ENCODE data around the gene CLEC4M.

Gene CLEC4M

GRCh38 chr19:7730286-7731217 is 32.5 kb upstream of the CLEC4M start:
- no peak overlapping the region for H3K4me3 ChIP-seq (ENCODE audit: insufficient read depth, low read length, poor library complexity, severe bottlenecking)
- H3K27ac ChIP-seq (ENCODE audit: low read depth, low read length): no peak overlapping the region
- H4K20me1 ChIP-seq (ENCODE audit: low read depth, low read length): no peaks in the 10 kb centered on the region
- H3K9ac ChIP-seq (ENCODE audit: low read length): no peak overlapping the region
- H3K9me2 ChIP-seq (replicated peaks; ENCODE audit: insufficient read depth, low read length): no peaks in the 10 kb centered on the region
- H3K9me3 ChIP-seq (ENCODE audit: insufficient read depth, low read length): no peaks in the 10 kb centered on the region
- H2AFZ ChIP-seq (ENCODE audit: low read depth, low read length, severe bottlenecking): no peak overlapping the region
- no peak overlapping the region for H3K4me2 ChIP-seq (ENCODE audit: low read depth, low read length, poor library complexity, severe bottlenecking)
- no peaks in the 10 kb centered on the region for H3K27me3 ChIP-seq (ENCODE audit: low read length)
- TF ChIP-seq EZH2phosphoT487 (conservative IDR thresholded peaks at IDR 0.05; ENCODE audit: low read length): no peak
- TF ChIP-seq, protein P1, sequence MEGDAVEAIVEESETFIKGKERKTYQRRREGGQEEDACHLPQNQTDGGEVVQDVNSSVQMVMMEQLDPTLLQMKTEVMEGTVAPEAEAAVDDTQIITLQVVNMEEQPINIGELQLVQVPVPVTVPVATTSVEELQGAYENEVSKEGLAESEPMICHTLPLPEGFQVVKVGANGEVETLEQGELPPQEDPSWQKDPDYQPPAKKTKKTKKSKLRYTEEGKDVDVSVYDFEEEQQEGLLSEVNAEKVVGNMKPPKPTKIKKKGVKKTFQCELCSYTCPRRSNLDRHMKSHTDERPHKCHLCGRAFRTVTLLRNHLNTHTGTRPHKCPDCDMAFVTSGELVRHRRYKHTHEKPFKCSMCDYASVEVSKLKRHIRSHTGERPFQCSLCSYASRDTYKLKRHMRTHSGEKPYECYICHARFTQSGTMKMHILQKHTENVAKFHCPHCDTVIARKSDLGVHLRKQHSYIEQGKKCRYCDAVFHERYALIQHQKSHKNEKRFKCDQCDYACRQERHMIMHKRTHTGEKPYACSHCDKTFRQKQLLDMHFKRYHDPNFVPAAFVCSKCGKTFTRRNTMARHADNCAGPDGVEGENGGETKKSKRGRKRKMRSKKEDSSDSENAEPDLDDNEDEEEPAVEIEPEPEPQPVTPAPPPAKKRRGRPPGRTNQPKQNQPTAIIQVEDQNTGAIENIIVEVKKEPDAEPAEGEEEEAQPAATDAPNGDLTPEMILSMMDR (IDR thresholded peaks at IDR 0.05; ENCODE audit: insufficient read depth, low read length, poor library complexity, severe bottlenecking): no peak
- H3F3A ChIP-seq (ENCODE audit: insufficient read depth): no peaks in the 10 kb centered on the region
- no peaks in the 10 kb centered on the region for H3K79me2 ChIP-seq (ENCODE audit: insufficient read depth, low read length)
- no peaks in the 10 kb centered on the region for H3K36me3 ChIP-seq (ENCODE audit: low read length)

DNA sequence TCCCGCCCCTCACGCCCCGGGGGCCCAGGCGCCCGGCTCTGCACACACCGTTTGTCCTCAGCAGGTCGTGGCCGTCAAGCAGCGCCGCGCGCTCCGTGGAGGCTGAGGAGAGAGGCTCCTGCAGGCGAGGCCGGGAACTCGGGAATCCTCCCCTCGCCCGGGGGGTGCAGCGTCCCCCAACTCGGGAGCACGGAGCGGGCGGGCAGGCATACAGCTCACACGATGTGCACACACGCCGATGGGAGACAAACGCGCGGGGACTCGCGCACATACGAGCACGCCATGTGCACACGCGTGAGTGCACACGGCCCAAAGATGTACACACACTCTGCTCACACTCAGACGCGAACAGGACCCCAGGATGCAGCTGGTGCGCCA is 31.8 kb upstream of the CLEC4M start:
- H3K79me2 ChIP-seq (ENCODE audit: insufficient read depth, low read length): no peaks in the 10 kb centered on the region
- H3K9ac ChIP-seq (ENCODE audit: low read length): no peak overlapping the region
- no peaks in the 10 kb centered on the region for H3K9me3 ChIP-seq (ENCODE audit: insufficient read depth, low read length)
- H3K4me3 ChIP-seq (ENCODE audit: insufficient read depth, low read length, poor library complexity, severe bottlenecking): no peak overlapping the region
- no peaks in the 10 kb centered on the region for H3K9me2 ChIP-seq (replicated peaks; ENCODE audit: insufficient read depth, low read length)
- no peak overlapping the region for H3K27ac ChIP-seq (ENCODE audit: low read depth, low read length)
- no peaks in the 10 kb centered on the region for H3K36me3 ChIP-seq (ENCODE audit: low read length)
- H3F3A ChIP-seq (ENCODE audit: insufficient read depth): no peaks in the 10 kb centered on the region
- H3K27me3 ChIP-seq (ENCODE audit: low read length): no peaks in the 10 kb centered on the region
- no peak overlapping the region for H2AFZ ChIP-seq (ENCODE audit: low read depth, low read length, severe bottlenecking)
- TF ChIP-seq, protein P1 (IDR thresholded peaks at IDR 0.05; ENCODE audit: insufficient read depth, low read length, poor library complexity, severe bottlenecking): no peak
- no peak for TF ChIP-seq EZH2phosphoT487 (conservative IDR thresholded peaks at IDR 0.05; ENCODE audit: low read length)
- no peaks in the 10 kb centered on the region for H4K20me1 ChIP-seq (ENCODE audit: low read depth, low read length)
- no peak overlapping the region for H3K4me2 ChIP-seq (ENCODE audit: low read depth, low read length, poor library complexity, severe bottlenecking)

DNA sequence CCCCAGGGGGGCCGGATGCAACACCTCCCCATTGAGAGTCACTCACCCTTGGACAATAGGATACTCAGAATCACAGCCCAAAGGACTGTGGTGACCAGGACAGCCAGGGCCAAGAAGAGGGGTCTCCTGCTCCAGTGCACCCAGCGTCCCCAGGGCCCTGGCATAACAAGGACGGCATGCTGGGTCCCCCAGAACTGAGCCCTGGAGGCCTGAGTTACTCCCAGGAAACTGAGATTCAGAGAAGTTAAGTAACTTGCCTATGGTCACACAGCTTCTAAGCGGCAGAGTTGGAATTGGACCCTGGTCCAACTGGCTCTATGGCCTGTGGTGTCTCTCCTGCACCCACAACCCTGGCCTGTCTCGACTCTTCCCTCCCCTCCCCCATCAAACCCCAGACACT is 31.4 kb upstream of the CLEC4M start:
- Histone ChIP-seq H3K9me2 (replicated peaks; ENCODE audit: insufficient read depth, low read length) (no peaks in the 10 kb centered on the region), H3K9ac (ENCODE audit: low read length) (no peak overlapping the region), H3K36me3 (ENCODE audit: low read length) (no peaks in the 10 kb centered on the region), H3K79me2 (ENCODE audit: insufficient read depth, low read length) (no peaks in the 10 kb centered on the region), H3K4me2 (ENCODE audit: low read depth, low read length, poor library complexity, severe bottlenecking) (no peak overlapping the region), H3K9me3 (ENCODE audit: insufficient read depth, low read length) (no peaks in the 10 kb centered on the region), H3K27me3 (ENCODE audit: low read length) (no peaks in the 10 kb centered on the region), H4K20me1 (ENCODE audit: low read depth, low read length) (no peaks in the 10 kb centered on the region), H2AFZ (ENCODE audit: low read depth, low read length, severe bottlenecking) (no peak overlapping the region), H3K4me3 (ENCODE audit: insufficient read depth, low read length, poor library complexity, severe bottlenecking) (no peak overlapping the region), H3F3A (ENCODE audit: insufficient read depth) (no peaks in the 10 kb centered on the region), H3K27ac (ENCODE audit: low read depth, low read length) (no peak overlapping the region)
- TF ChIP-seq, protein P1 (IDR thresholded peaks at IDR 0.05; ENCODE audit: insufficient read depth, low read length, poor library complexity, severe bottlenecking): no peak
- no peak for TF ChIP-seq EZH2phosphoT487 (conservative IDR thresholded peaks at IDR 0.05; ENCODE audit: low read length)

Measured in SU-DHL-6 (cell line).